ENCODE results near the gene NF1.
"Not testable (repeated sequence)": the region's sequence is repeated elsewhere in the genome, so short reads cannot be mapped to it uniquely, and the experiment has no call there.

NF1 gene

DNA sequence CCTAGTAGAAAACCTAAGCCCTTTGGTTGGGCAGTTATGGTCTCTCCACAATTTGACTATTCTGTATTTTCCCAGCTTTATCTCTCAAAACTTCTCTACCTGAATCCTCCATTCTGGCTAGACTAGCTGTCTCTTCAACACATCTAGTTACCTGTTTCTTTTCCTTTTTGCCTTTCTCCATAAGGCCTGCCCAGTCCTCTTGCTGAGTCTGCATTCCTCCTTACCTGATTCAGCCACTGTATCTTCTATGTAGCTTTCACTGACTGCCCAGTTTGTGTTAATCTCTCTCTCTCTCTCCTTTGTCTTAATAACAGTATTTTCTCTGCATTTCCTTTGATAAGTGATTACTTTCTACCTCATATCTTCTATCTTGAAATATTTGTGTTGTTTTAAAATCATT, 228.8 kb downstream of the NF1 start:
- TF ChIP-seq, protein P1, sequence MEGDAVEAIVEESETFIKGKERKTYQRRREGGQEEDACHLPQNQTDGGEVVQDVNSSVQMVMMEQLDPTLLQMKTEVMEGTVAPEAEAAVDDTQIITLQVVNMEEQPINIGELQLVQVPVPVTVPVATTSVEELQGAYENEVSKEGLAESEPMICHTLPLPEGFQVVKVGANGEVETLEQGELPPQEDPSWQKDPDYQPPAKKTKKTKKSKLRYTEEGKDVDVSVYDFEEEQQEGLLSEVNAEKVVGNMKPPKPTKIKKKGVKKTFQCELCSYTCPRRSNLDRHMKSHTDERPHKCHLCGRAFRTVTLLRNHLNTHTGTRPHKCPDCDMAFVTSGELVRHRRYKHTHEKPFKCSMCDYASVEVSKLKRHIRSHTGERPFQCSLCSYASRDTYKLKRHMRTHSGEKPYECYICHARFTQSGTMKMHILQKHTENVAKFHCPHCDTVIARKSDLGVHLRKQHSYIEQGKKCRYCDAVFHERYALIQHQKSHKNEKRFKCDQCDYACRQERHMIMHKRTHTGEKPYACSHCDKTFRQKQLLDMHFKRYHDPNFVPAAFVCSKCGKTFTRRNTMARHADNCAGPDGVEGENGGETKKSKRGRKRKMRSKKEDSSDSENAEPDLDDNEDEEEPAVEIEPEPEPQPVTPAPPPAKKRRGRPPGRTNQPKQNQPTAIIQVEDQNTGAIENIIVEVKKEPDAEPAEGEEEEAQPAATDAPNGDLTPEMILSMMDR (IDR thresholded peaks at IDR 0.05; ENCODE audit: insufficient read depth, low read depth, low read length, missing control alignments): no peak
- DNase-seq (ENCODE audit: low read depth): peak; percentile 15
- H3K4me3 ChIP-seq (ENCODE audit: low read length): no peak overlapping the region

DNA sequence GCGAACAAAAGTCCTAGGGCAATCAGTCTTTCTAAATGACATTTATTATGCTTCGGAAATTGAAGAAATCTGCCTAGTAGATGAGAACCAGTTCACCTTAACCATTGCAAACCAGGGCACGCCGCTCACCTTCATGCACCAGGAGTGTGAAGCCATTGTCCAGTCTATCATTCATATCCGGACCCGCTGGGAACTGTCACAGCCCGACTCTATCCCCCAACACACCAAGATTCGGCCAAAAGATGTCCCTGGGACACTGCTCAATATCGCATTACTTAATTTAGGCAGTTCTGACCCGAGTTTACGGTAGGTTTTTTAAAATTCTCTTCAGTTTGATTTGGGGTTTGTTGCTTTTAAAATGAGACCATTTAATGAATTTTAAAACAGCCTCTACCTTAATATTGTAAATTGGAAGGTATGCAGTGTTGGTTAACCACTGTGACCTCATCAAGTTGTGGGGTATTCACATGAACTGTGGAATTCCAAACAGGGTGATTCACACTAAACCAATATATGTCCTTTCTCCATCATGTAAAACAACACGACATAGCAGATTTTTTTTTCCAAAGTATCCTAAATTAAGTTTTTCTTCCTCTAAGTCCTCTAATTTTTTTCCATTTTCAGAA, 232.9 kb downstream of the NF1 start:
- DNase-seq (ENCODE audit: low read depth): peak; percentile 83
- no peak overlapping the region for H3K4me3 ChIP-seq (ENCODE audit: low read length)
- TF ChIP-seq, protein P1 (IDR thresholded peaks at IDR 0.05; ENCODE audit: insufficient read depth, low read depth, low read length, missing control alignments): no peak

DNA sequence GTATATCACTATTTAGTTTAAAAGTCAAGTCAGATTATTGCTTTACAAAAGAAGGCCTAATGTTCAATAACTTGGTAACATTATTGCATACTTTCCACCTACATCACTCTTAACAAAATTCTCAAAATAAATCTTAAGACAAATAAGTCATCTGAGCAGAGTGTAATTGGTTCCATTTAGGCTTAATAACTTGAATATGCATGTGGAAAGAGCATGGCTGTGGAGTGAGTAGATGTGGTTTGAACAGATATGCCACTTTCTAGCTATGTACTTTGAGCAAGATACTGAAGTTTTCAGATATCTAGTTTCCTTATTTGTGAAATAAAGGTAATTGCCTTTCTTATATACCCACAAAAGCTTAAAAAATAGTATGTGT, 233.4 kb downstream of the NF1 start:
- TF ChIP-seq, protein P1 (IDR thresholded peaks at IDR 0.05; ENCODE audit: insufficient read depth, low read depth, low read length, missing control alignments): no peak
- H3K4me3 ChIP-seq (ENCODE audit: low read length): no peak overlapping the region
- DNase-seq (ENCODE audit: low read depth): no peak

DNA sequence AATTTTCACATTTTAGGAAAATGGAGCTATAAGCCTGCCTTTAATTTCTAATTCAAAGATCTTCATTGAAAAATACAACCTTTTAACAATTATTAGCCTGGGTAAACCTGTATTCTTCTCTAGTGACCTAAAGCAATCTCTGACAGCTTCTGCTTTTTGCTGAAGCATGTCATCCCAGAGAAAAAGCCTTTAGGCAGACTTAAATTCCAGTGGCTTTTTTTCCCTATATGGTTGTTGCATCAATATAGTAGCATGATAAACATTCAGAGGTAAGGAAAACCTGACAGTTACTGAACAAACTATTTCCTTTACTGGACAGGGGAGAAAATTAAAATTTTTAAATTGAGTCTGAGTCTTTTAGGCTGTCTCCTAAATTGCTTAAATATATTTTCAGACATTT, 234.4 kb downstream of the NF1 start:
- TF ChIP-seq, protein P1 (IDR thresholded peaks at IDR 0.05; ENCODE audit: insufficient read depth, low read depth, low read length, missing control alignments): no peak
- H3K4me3 ChIP-seq (ENCODE audit: low read length): no peak overlapping the region
- DNase-seq (ENCODE audit: low read depth): peak; percentile 51

DNA sequence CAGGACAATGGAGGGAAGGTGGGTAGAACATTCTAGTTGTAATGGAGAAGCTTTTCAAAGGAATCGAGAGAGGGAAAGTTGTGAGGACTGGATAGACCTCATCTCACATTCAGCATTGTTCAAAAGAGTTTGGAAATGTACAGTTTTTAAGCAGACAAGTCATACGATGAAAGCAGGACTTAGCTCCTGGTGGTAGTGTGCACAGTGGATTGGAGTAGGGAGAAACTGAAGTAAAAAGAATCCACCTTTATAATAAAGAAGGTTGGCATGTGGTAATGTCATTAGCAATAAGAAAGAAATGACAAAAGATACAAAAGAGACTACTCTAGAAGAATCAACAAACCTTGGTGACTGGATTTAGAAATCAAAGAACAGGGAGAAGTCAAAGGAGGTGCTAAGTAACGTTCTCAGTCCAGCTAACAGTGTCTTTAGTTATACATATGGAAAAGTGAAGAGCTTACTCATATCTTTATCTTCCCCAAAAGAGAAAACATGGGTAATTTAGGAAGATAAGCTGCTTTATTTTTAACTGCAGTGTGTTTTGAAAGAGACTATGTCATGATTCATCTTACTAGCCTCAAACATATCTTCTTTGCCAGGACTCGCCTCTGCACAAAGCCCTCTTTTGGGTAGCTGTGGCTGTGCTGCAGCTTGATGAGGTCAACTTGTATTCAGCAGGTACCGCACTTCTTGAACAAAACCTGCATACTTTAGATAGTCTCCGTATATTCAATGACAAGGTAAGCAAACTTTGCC, 245.3 kb downstream of the NF1 start:
- DNase-seq (ENCODE audit: low read depth): peak; percentile 80
- H3K4me3 ChIP-seq (ENCODE audit: low read length): no peak overlapping the region
- TF ChIP-seq, protein P1 (IDR thresholded peaks at IDR 0.05; ENCODE audit: insufficient read depth, low read depth, low read length, missing control alignments): no peak

DNA sequence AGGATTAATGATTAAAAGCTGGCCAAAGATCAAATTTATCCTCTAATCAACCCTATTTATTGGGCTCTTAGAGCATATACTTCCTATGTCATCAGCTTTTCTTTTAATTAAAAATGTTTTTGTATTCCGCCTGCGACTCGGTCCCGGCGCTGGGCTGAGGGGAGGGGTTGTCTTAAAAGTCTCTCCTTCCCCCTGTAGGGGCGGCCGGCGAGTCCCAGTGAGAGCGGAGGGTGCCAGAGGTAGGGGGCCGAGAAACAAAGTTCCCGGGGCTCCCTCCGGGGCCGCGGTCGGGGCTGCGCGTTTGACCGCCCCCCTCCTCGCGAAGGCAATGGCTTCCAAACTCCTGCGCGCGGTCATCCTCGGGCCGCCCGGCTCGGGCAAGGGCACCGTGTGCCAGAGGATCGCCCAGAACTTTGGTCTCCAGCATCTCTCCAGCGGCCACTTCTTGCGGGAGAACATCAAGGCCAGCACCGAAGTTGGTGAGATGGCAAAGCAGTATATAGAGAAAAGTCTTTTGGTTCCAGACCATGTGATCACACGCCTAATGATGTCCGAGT, 250.5 kb downstream of the NF1 start:
- not testable (repeated sequence) for DNase-seq (ENCODE audit: low read depth); H3K4me3 ChIP-seq (ENCODE audit: low read length)

DNA sequence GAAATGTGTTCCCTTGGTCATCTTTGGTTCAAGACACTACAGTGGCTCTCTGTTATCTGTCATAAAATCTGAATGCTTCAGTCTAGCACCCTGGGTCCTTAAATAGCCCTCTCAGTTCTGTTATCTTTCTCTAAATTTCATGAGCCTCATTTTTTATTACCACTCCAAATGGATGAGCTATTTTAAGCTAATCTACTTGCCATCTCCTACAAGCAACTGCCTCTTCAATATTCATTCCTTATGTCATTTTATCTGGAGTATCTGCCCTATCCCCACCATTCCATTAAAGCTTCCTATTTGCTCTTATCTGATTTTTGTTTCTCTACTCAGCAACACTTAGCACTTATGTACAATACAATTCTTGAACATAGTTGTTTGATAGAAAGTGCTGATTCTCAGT, 254.7 kb downstream of the NF1 start:
- H3K4me3 ChIP-seq (ENCODE audit: low read length): no peak overlapping the region
- no peak for DNase-seq (ENCODE audit: low read depth)
- TF ChIP-seq, protein P1 (IDR thresholded peaks at IDR 0.05; ENCODE audit: insufficient read depth, low read depth, low read length, missing control alignments): no peak

All from epithelial cell of esophagus (primary cell).